Mesenteric fat pad (tissue), 1 donor: ENCODE results near the gene RGS10. TPM values are rescaled to one million over a fixed set of nuclear protein-coding genes. Genes with fewer than 3 reads are reported as not detected.
"Not testable (repeated sequence)": the region's sequence is repeated elsewhere in the genome, so short reads cannot be mapped to it uniquely, and the experiment has no call there.

ENCODE experiments used
- DNase-seq: peaks from one replicate; pipeline ENCODE4 v3.0.0-alpha.2; 2020; ENCODE audit warnings: low spot score
- total RNA-seq: library from RNA; stranded (reverse); fragmentation: NEBNext Ultra II Directional; extraction: Animal tissue kit (Norgen Biotek cat#: 25700); gene quantifications from one replicate; pipeline ENCODE4 v1.2.1, GENCODE V29; 2021
- donor health status: DM: yes; HTN: yes; CAD: no.

The RGS10 gene
- total RNA-seq, 1 donor from 2014 or later = 18.1 TPM

- DNase-seq = peak; percentile 67
These were observed 3.1 kb downstream of the RGS10 start for GRCh38 chr10:119539359-119539825.

- no peak for DNase-seq
These were observed 3.7 kb downstream of the RGS10 start for GRCh38 chr10:119538632-119539358.

- peak; percentile 75 for DNase-seq
These were observed 4.4 kb downstream of the RGS10 start for GRCh38 chr10:119537953-119538630.

GRCh38 chr10:119536508-119537025, 6.0 kb downstream of the RGS10 start:
- peak; percentile 51 for DNase-seq

GRCh38 chr10:119535837-119536507, 6.5 kb downstream of the RGS10 start:
- DNase-seq = no peak

- DNase-seq = no peak
These were observed 7.2 kb downstream of the RGS10 start for GRCh38 chr10:119535305-119535704.

- DNase-seq = no peak
These were observed 9.0 kb downstream of the RGS10 start for GRCh38 chr10:119533473-119533872.

GRCh38 chr10:119532791-119533190, 9.7 kb downstream of the RGS10 start:
- DNase-seq = not testable (repeated sequence)

- DNase-seq = not testable (repeated sequence)
These were observed 10.3 kb downstream of the RGS10 start for GRCh38 chr10:119532251-119532650.

GRCh38 chr10:119531067-119531466, 11.5 kb downstream of the RGS10 start:
- DNase-seq = no peak

GRCh38 chr10:119528663-119529237, 13.8 kb downstream of the RGS10 start:
- DNase-seq = not testable (repeated sequence)

GRCh38 chr10:119526621-119527592, 15.6 kb downstream of the RGS10 start:
- no peak for DNase-seq

- DNase-seq = no peak
These were observed 16.4 kb downstream of the RGS10 start for GRCh38 chr10:119526149-119526548.

- DNase-seq = no peak
These were observed 17.4 kb downstream of the RGS10 start for GRCh38 chr10:119525116-119525515.

- DNase-seq = no peak
These were observed 17.8 kb downstream of the RGS10 start for GRCh38 chr10:119524720-119525070.

GRCh38 chr10:119523895-119524719, 18.4 kb downstream of the RGS10 start:
- no peak for DNase-seq

GRCh38 chr10:119522747-119523426, 19.6 kb downstream of the RGS10 start:
- DNase-seq = no peak

GRCh38 chr10:119521443-119522204, 20.9 kb downstream of the RGS10 start:
- DNase-seq = no peak
